Measurements from ENCODE around the gene TRAP1.

- TF ChIP-seq, protein P1, sequence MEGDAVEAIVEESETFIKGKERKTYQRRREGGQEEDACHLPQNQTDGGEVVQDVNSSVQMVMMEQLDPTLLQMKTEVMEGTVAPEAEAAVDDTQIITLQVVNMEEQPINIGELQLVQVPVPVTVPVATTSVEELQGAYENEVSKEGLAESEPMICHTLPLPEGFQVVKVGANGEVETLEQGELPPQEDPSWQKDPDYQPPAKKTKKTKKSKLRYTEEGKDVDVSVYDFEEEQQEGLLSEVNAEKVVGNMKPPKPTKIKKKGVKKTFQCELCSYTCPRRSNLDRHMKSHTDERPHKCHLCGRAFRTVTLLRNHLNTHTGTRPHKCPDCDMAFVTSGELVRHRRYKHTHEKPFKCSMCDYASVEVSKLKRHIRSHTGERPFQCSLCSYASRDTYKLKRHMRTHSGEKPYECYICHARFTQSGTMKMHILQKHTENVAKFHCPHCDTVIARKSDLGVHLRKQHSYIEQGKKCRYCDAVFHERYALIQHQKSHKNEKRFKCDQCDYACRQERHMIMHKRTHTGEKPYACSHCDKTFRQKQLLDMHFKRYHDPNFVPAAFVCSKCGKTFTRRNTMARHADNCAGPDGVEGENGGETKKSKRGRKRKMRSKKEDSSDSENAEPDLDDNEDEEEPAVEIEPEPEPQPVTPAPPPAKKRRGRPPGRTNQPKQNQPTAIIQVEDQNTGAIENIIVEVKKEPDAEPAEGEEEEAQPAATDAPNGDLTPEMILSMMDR (IDR thresholded peaks at IDR 0.05): no peak
- TF ChIP-seq POLR2A (IDR thresholded peaks at IDR 0.05): no peak
Observed at GRCh38 chr16:3732171-3732570, 14.8 kb upstream of the TRAP1 start.
